HEK293 (cell line): ENCODE results near the gene TEX12.

Source experiments
- CTCF ChIA-PET: fragments of 350-600 bp; formaldehyde crosslinking; extraction: SDS; loops from one replicate; lab custom pipeline; 2021; ENCODE audit warnings: antibody characterized with exemption; lab: Yijun Ruan, JAX
- POLR2A ChIA-PET: fragments of 300-600 bp; formaldehyde crosslinking; extraction: SDS; loops from one replicate; lab custom pipeline; 2020; ENCODE audit warnings: antibody characterized with exemption, inconsistent platforms; lab: Yijun Ruan, JAX
- H3K27ac ChIP-seq: fragments of 200-500 bp; sonication (Bioruptor generic); 2 replicates; pipeline ENCODE4 v1.5.1; 2014; ENCODE audit warnings: low read depth, low read length, control low read depth, inconsistent platforms; ENCODE audit errors: extremely low read depth
- H3K36me3 ChIP-seq, 2 experiments: fragments of 200-500 bp in 1 of 2; sonication (Bioruptor generic) in 1 of 2; 1 replicate in 1 of 2; 2 replicates in 1 of 2; pipeline ENCODE4 v1.5.1; 2014 to 2017; ENCODE audit warnings: inconsistent platforms in 2 of 2, low read length in 2 of 2; ENCODE audit not compliant: control insufficient read depth in 2 of 2, insufficient read depth in 1 of 2
- H3K4me1 ChIP-seq: fragments of 200-500 bp; sonication (Bioruptor generic); 2 replicates; pipeline ENCODE4 v1.5.1; 2014; ENCODE audit warnings: mild to moderate bottlenecking, low read length, inconsistent platforms; ENCODE audit not compliant: control insufficient read depth, insufficient read depth
- H3K4me3 ChIP-seq: 2 replicates; pipeline ENCODE4 v1.5.1; 2011; ENCODE audit warnings: low read depth, mild to moderate bottlenecking, control low read depth, low read length, moderate library complexity
- H3K9me3 ChIP-seq: fragments of 200-500 bp; sonication (Bioruptor generic); 2 replicates; pipeline ENCODE4 v1.5.1; 2014; ENCODE audit warnings: low read depth, low read length, inconsistent platforms; ENCODE audit not compliant: control insufficient read depth, insufficient read depth
- GLIS2 ChIP-seq: fragments of 450-650 bp; formaldehyde crosslinking; IDR thresholded peaks from 2 replicates; pipeline ENCODE4 v1.5.1; 2016; ENCODE audit warnings: missing biosample characterization, missing genetic modification characterization
- KLF9 ChIP-seq: fragments of 450-650 bp; formaldehyde crosslinking; IDR thresholded peaks from 2 replicates; pipeline ENCODE4 v1.5.1; 2016; ENCODE audit warnings: missing biosample characterization, missing genetic modification characterization, low read depth
- RBAK ChIP-seq: fragments of 450-650 bp; formaldehyde crosslinking; IDR thresholded peaks from 2 replicates; pipeline ENCODE4 v1.5.1; 2016; ENCODE audit warnings: missing biosample characterization, missing genetic modification characterization
- SALL2 ChIP-seq: fragments of 450-650 bp; formaldehyde crosslinking; IDR thresholded peaks from 2 replicates; pipeline ENCODE4 v1.5.0; 2017; ENCODE audit warnings: missing biosample characterization, mild to moderate bottlenecking, missing genetic modification characterization, borderline replicate concordance
- SETDB1 ChIP-seq: IDR thresholded peaks from one replicate; pipeline ENCODE4 v1.6.1; 2017; ENCODE audit warnings: mild to moderate bottlenecking, low read length, moderate library complexity, mixed read lengths; ENCODE audit not compliant: insufficient read length
- ZNF2 ChIP-seq: fragments of 450-650 bp; formaldehyde crosslinking; IDR thresholded peaks from 2 replicates; pipeline ENCODE4 v1.5.1; 2016; ENCODE audit warnings: missing biosample characterization, missing genetic modification characterization
- ZNF211 ChIP-seq: fragments of 450-650 bp; formaldehyde crosslinking; IDR thresholded peaks from 2 replicates; pipeline ENCODE4 v1.5.1; 2016; ENCODE audit warnings: low read depth, missing biosample characterization, missing genetic modification characterization
- ZNF214 ChIP-seq: fragments of 450-650 bp; formaldehyde crosslinking; IDR thresholded peaks from 2 replicates; pipeline ENCODE4 v1.5.1; 2017; ENCODE audit warnings: missing biosample characterization, mild to moderate bottlenecking, missing genetic modification characterization, borderline replicate concordance
- ZNF266 ChIP-seq: fragments of 450-650 bp; formaldehyde crosslinking; IDR thresholded peaks from 2 replicates; pipeline ENCODE4 v1.5.1; 2016; ENCODE audit warnings: missing biosample characterization, missing genetic modification characterization, low read depth
- ZNF404 ChIP-seq: fragments of 450-650 bp; formaldehyde crosslinking; IDR thresholded peaks from 2 replicates; pipeline ENCODE4 v1.5.1; 2017; ENCODE audit warnings: missing biosample characterization, missing genetic modification characterization
- ZNF48 ChIP-seq: fragments of 450-650 bp; formaldehyde crosslinking; IDR thresholded peaks from 2 replicates; pipeline ENCODE4 v1.5.1; 2016; ENCODE audit warnings: missing biosample characterization, missing genetic modification characterization
- ZNF610 ChIP-seq: fragments of 450-650 bp; formaldehyde crosslinking; IDR thresholded peaks from 2 replicates; pipeline ENCODE4 v1.5.1; 2016; ENCODE audit warnings: missing biosample characterization, missing genetic modification characterization, borderline replicate concordance
- ZNF621 ChIP-seq: fragments of 450-650 bp; formaldehyde crosslinking; IDR thresholded peaks from 2 replicates; pipeline ENCODE4 v1.5.1; 2017; ENCODE audit warnings: missing biosample characterization, missing genetic modification characterization
- ZNF626 ChIP-seq: fragments of 450-650 bp; sonication (Bioruptor Pico); formaldehyde crosslinking; IDR thresholded peaks from 2 replicates; pipeline ENCODE4 v1.5.1; 2018; ENCODE audit warnings: missing biosample characterization, missing genetic modification characterization, inconsistent platforms
- ZNF707 ChIP-seq: fragments of 450-650 bp; formaldehyde crosslinking; IDR thresholded peaks from 2 replicates; pipeline ENCODE4 v1.5.1; 2016; ENCODE audit warnings: missing biosample characterization, missing genetic modification characterization
- ZNF776 ChIP-seq: fragments of 450-650 bp; formaldehyde crosslinking; IDR thresholded peaks from 2 replicates; pipeline ENCODE4 v1.5.0; 2017; ENCODE audit warnings: missing biosample characterization, missing genetic modification characterization, borderline replicate concordance
- ZNF830 ChIP-seq: fragments of 450-650 bp; IDR thresholded peaks from 2 replicates; pipeline ENCODE4 v1.5.0; 2018; ENCODE audit warnings: missing biosample characterization, missing genetic modification characterization, low read depth, mild to moderate bottlenecking, moderate library complexity
- TF ChIP-seq, protein P1 (sequence below): fragments of 450-650 bp; formaldehyde crosslinking; IDR thresholded peaks from 2 replicates; pipeline ENCODE4 v1.5.1; 2016; ENCODE audit warnings: missing biosample characterization, missing genetic modification characterization
- TF ChIP-seq, protein P2 (sequence below): fragments of 450-650 bp; formaldehyde crosslinking; conservative IDR thresholded peaks from 2 replicates; pipeline ENCODE4 v1.5.1; 2016; ENCODE audit warnings: low read depth, missing biosample characterization, missing genetic modification characterization
- TF ChIP-seq, protein P3 (sequence below): fragments of 450-650 bp; formaldehyde crosslinking; IDR thresholded peaks from 2 replicates; pipeline ENCODE4 v1.5.1; 2016; ENCODE audit warnings: missing biosample characterization, missing genetic modification characterization
- TF ChIP-seq, protein P4 (sequence below): fragments of 450-650 bp; formaldehyde crosslinking; IDR thresholded peaks from 2 replicates; pipeline ENCODE4 v1.5.0; 2017; ENCODE audit warnings: missing biosample characterization, missing genetic modification characterization, borderline replicate concordance

The TEX12 gene

DNA sequence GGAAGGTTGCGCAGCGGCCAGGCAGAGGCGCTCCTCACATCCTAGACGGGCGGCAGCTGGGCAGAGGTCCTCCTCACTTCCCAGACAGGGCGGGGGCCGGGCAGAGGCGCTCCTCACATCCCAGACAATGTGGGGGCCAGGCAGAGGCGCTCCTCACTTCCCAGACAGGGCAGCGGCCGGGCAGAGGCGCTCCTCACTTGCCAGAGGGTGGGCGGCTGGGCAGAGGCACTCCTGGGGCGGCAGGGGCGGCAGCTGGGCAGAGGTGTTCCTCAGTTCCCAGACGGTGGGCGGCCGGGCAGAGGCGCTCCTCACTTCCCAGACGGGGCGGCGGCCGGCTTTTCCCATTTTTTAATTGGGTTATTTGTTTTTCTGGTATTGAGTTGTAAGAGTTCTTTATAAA lies 38.9 kb downstream of the TEX12 start:
- Histone ChIP-seq H3K27ac (no peak overlapping the region), H3K36me3 (no peaks in the 10 kb centered on the region), H3K4me1 (no peaks in the 10 kb centered on the region), H3K9me3 (no peaks in the 10 kb centered on the region), H3K4me3 (no peak overlapping the region)
- TF ChIP-seq ZNF776 (tag by site-specific recombination) (no peak), ZNF404 (tag by site-specific recombination) (no peak), RBAK (no peak), ZNF266 (tag by site-specific recombination) (no peak), ZNF830 (tag by site-specific recombination) (no peak), SALL2 (tag by site-specific recombination) (no peak)
- TF ChIP-seq, protein P1, sequence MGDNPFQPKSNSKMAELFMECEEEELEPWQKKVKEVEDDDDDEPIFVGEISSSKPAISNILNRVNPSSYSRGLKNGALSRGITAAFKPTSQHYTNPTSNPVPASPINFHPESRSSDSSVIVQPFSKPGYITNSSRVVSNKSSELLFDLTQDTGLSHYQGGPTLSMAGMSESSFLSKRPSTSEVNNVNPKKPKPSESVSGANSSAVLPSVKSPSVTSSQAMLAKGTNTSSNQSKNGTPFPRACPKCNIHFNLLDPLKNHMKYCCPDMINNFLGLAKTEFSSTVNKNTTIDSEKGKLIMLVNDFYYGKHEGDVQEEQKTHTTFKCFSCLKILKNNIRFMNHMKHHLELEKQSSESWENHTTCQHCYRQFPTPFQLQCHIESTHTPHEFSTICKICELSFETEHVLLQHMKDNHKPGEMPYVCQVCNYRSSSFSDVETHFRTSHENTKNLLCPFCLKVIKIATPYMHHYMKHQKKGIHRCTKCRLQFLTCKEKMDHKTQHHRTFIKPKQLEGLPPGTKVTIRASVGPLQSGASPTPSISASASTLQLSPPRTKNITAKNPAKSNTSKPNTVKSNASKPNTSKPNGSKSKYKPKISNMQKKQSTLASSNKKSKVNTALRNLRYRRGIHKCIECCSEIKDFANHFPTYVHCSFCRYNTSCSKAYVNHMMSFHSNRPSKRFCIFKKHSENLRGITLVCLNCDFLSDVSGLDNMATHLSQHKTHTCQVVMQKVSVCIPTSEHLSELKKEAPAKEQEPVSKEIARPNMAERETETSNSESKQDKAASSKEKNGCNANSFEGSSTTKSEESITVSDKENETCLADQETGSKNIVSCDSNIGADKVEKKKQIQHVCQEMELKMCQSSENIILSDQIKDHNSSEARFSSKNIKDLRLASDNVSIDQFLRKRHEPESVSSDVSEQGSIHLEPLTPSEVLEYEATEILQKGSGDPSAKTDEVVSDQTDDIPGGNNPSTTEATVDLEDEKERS = no peak
- ChIA-PET CTCF (interaction anchor here (2.1 kb wide), 1 partner anchor 74 kb away, joined by 6 read pairs; no protein-coding TSS in a partner anchor), POLR2A (no interaction called here)

DNA sequence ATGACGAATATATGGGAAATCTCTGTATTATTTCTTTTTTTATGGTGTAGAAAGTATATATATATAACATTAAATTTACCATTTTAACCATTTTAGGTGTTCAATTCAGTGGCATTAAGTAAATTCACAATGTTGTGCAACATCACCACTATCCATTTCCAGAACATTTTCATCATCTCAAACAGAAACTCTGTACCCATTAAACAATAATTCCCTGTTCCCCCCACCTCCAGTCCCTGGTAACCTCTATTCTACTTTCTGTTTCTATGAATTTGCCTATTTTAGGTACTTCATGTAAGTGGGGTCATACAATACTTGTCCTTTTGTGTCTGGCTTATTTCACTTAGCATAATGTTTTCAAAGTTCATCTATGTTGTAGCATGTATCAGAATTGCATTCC lies 43.7 kb downstream of the TEX12 start:
- ChIA-PET POLR2A (no interaction called here), CTCF (no interaction called here)

DNA sequence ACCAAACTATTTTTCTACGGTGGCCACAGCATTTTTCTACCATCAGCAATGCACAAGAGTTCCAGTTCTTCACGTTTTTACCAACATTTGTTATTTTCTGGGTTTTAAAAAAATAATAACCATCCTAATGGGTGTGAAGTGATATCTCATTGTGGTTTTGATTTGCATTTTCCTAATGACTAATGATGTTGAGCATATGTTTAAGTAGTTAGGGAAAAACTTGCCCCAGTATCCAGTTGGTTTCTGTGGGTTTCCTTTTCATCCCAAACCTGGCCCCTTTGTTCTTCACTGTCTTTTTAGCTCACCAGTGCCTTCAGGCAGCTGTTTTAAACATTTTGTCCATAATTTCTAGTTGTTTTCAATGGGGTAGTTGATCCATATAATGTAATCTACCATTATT lies 44.4 kb downstream of the TEX12 start:
- H3K4me3 ChIP-seq = no peak overlapping the region
- ChIA-PET CTCF (interaction anchor here (0.6 to 19.0 kb wide), 3 partner anchors 64 to 275 kb away, joined by 3 to 308 read pairs (median 3); no protein-coding TSS in a partner anchor), POLR2A (no interaction called here)
- H3K36me3 ChIP-seq = no peaks in the 10 kb centered on the region
- no peaks in the 10 kb centered on the region for H3K9me3 ChIP-seq
- no peak overlapping the region for H3K27ac ChIP-seq
- H3K4me1 ChIP-seq = no peaks in the 10 kb centered on the region
- TF ChIP-seq, protein P2, sequence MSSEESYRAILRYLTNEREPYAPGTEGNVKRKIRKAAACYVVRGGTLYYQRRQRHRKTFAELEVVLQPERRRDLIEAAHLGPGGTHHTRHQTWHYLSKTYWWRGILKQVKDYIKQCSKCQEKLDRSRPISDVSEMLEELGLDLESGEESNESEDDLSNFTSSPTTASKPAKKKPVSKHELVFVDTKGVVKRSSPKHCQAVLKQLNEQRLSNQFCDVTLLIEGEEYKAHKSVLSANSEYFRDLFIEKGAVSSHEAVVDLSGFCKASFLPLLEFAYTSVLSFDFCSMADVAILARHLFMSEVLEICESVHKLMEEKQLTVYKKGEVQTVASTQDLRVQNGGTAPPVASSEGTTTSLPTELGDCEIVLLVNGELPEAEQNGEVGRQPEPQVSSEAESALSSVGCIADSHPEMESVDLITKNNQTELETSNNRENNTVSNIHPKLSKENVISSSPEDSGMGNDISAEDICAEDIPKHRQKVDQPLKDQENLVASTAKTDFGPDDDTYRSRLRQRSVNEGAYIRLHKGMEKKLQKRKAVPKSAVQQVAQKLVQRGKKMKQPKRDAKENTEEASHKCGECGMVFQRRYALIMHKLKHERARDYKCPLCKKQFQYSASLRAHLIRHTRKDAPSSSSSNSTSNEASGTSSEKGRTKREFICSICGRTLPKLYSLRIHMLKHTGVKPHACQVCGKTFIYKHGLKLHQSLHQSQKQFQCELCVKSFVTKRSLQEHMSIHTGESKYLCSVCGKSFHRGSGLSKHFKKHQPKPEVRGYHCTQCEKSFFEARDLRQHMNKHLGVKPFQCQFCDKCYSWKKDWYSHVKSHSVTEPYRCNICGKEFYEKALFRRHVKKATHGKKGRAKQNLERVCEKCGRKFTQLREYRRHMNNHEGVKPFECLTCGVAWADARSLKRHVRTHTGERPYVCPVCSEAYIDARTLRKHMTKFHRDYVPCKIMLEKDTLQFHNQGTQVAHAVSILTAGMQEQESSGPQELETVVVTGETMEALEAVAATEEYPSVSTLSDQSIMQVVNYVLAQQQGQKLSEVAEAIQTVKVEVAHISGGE (tag by site-specific recombination) = no peak
- TF ChIP-seq ZNF626 (no peak), ZNF214 (no peak), ZNF707 (tag by site-specific recombination) (no peak), ZNF776 (tag by site-specific recombination) (no peak), SETDB1 (no peak), KLF9 (tag by site-specific recombination) (no peak), GLIS2 (no peak), ZNF610 (tag by site-specific recombination) (no peak), ZNF2 (tag by site-specific recombination) (no peak), ZNF48 (tag by site-specific recombination) (no peak)

More for the DNA sequence above, 43.7 kb downstream of the TEX12 start:
- Histone ChIP-seq H3K4me1 (no peaks in the 10 kb centered on the region), H3K9me3 (no peaks in the 10 kb centered on the region), H3K27ac (no peak overlapping the region), H3K4me3 (no peak overlapping the region), H3K36me3 (no peaks in the 10 kb centered on the region)
- TF ChIP-seq, protein P3, sequence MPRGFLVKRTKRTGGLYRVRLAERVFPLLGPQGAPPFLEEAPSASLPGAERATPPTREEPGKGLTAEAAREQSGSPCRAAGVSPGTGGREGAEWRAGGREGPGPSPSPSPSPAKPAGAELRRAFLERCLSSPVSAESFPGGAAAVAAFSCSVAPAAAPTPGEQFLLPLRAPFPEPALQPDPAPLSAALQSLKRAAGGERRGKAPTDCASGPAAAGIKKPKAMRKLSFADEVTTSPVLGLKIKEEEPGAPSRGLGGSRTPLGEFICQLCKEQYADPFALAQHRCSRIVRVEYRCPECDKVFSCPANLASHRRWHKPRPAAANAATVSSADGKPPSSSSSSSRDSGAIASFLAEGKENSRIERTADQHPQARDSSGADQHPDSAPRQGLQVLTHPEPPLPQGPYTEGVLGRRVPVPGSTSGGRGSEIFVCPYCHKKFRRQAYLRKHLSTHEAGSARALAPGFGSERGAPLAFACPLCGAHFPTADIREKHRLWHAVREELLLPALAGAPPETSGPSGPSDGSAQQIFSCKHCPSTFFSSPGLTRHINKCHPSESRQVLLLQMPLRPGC = no peak
- no peak for TF ChIP-seq ZNF621
- TF ChIP-seq, protein P4, sequence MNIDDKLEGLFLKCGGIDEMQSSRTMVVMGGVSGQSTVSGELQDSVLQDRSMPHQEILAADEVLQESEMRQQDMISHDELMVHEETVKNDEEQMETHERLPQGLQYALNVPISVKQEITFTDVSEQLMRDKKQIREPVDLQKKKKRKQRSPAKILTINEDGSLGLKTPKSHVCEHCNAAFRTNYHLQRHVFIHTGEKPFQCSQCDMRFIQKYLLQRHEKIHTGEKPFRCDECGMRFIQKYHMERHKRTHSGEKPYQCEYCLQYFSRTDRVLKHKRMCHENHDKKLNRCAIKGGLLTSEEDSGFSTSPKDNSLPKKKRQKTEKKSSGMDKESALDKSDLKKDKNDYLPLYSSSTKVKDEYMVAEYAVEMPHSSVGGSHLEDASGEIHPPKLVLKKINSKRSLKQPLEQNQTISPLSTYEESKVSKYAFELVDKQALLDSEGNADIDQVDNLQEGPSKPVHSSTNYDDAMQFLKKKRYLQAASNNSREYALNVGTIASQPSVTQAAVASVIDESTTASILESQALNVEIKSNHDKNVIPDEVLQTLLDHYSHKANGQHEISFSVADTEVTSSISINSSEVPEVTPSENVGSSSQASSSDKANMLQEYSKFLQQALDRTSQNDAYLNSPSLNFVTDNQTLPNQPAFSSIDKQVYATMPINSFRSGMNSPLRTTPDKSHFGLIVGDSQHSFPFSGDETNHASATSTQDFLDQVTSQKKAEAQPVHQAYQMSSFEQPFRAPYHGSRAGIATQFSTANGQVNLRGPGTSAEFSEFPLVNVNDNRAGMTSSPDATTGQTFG = no peak
- TF ChIP-seq ZNF211 = no peak
